Measurements from ENCODE around the gene MAOA.

The MAOA gene

DNA sequence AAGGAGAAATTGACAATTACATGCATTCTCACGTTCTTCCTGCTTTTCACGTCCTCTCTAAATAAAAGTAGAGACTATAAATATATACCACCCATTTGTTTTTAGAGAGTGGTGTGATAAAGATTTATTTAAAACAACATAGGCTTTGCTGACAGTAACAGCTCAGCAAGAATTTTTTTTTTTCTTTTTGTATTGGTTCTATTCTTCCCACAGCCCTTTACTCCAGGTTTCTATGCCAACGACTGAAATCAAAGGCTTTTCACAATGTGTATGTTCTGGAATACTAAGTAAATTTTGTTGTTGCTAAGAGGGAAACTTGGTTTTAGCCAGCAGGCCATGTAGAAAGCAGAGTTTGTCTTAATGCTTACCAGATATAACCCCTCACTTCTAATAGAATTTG is 43.4 kb downstream of the MAOA start:
- TF ChIP-seq, protein P1, sequence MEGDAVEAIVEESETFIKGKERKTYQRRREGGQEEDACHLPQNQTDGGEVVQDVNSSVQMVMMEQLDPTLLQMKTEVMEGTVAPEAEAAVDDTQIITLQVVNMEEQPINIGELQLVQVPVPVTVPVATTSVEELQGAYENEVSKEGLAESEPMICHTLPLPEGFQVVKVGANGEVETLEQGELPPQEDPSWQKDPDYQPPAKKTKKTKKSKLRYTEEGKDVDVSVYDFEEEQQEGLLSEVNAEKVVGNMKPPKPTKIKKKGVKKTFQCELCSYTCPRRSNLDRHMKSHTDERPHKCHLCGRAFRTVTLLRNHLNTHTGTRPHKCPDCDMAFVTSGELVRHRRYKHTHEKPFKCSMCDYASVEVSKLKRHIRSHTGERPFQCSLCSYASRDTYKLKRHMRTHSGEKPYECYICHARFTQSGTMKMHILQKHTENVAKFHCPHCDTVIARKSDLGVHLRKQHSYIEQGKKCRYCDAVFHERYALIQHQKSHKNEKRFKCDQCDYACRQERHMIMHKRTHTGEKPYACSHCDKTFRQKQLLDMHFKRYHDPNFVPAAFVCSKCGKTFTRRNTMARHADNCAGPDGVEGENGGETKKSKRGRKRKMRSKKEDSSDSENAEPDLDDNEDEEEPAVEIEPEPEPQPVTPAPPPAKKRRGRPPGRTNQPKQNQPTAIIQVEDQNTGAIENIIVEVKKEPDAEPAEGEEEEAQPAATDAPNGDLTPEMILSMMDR (IDR thresholded peaks at IDR 0.05; ENCODE audit: borderline replicate concordance, insufficient read depth, low read depth, low read length): no peak
- no peak overlapping the region for H3K4me3 ChIP-seq (ENCODE audit: low read depth, low read length)

DNA sequence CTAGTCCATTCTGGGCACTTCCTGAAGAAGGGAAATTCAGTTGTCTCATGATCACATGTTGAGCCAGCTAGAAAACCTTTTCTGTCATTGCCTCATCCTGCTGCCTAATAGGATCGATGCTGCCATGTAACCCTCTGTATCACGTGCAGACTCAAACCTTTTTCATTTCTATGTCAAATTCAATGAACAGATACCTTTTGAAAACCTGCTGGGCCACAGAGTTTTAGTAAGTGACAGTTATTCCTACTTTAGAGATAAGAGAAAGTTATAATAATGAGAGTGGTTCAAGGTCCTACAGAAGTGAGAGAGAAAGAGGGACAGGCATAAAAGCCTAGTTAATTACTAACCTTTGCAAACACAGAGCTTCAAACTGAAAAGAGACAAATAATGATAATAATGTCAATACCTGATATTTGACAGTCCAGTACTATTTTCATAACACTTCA is 46.0 kb downstream of the MAOA start:
- TF ChIP-seq, protein P1 (IDR thresholded peaks at IDR 0.05; ENCODE audit: borderline replicate concordance, insufficient read depth, low read depth, low read length): no peak
- no peak overlapping the region for H3K4me3 ChIP-seq (ENCODE audit: low read depth, low read length)

DNA sequence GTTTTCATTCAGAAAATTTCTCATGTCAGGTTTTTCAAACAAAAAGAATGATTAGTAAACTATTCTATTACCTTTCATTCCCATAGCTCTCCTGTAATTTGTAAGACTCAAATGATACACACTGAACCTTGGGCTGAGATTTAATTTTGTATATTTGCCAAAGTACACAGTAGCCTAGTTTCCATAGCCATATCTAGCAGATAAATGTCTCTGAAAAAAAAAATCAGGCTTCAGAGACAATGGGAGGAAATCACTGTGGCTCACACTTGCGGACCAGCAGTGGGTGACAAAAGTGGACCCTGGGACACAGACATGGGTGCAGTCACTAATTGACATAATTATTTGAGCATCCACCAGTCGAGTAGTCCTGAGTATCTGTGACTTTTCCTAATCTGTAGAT is 46.6 kb downstream of the MAOA start:
- H3K4me3 ChIP-seq (ENCODE audit: low read depth, low read length): no peak overlapping the region
- TF ChIP-seq, protein P1 (IDR thresholded peaks at IDR 0.05; ENCODE audit: borderline replicate concordance, insufficient read depth, low read depth, low read length): no peak

DNA sequence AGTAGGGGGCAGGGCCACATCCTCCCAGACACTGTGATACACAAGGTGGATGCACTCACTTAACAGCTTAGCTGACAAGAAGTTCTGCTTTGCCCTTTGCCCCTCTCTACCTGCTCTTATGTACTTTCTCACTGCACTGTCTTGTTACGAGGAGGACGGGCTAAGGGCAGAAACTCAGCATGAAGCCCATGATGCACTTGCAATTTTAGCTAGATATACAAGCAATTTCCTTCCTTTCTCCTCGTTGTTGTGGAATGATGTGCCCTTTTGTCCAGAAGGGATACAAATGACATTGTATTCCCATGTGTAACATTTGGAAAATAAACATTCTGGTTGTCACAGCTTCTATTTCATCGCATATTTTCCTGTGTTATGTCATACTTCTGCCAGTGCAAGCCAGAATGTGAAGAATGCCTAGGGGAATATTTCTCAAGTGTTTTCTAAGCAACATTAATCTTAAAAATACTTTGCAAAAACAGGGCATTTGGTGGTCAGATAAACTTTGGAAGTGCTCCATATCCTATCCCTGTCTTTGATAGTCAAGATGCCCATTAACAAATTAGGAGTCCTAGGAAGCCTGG is 47.2 kb downstream of the MAOA start:
- no peak overlapping the region for H3K4me3 ChIP-seq (ENCODE audit: low read depth, low read length)
- TF ChIP-seq, protein P1 (IDR thresholded peaks at IDR 0.05; ENCODE audit: borderline replicate concordance, insufficient read depth, low read depth, low read length): no peak

DNA sequence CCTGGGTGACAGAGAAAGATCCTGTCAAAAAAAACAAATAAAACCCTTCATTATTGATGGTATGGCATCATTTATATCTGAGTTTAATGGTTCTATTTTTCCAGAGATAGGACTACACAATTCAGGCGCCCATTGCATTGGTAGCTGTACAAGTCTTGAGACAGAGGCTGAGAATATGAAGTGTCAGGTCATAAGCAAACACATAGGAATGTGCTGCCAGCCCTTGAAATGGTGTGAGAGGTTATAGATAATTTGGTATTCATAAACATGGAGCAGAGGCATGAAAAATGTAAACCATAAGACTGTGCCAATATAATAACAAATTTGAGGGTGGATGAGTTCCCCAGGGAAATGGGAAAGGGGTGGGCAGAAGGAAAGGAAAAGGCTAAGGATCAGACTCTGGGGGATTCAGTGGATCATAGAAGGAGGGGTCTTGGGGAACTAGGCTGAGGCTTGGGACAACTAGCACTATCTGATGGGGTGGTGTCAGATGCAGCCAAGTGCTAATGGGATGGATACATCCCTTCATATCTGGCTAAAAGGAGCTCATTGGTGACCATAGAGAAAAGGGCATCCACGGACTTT is 50.8 kb downstream of the MAOA start:
- TF ChIP-seq, protein P1 (IDR thresholded peaks at IDR 0.05; ENCODE audit: borderline replicate concordance, insufficient read depth, low read depth, low read length): no peak
- no peak overlapping the region for H3K4me3 ChIP-seq (ENCODE audit: low read depth, low read length)

DNA sequence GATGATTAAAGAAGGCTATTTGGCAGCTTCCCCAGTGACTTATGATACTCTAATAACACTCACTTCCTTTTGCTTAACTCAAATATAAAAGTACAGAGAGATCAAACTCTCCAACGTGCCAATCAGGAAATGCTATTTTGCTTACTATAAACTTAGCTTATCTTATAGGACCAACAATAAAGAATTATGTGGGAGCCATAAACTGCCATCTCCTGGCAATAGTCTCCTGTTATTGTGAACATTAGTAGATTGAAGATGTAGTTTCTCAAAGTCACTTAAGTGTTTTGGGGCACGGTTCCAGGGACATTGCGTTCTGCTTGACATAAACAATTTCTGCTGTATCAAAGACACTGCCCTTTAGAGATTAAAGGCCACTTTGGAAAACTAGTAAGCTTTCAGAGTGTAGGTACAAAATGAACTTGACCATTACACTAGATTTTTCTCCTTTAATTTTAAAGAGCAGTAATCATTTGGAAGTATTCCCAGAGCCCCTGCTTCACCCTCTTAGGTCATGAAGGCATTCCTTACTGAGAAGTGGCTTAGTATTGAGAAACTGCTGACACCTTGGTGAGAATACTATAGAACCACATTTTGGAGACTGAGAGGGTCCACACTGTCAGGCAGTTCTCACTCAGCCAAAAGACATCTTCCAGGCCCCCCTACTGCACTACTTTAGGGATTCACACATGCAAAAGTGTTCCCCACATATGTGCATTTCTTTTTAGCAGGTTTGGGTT is 51.9 kb downstream of the MAOA start:
- TF ChIP-seq, protein P1 (IDR thresholded peaks at IDR 0.05; ENCODE audit: borderline replicate concordance, insufficient read depth, low read depth, low read length): no peak

DNA sequence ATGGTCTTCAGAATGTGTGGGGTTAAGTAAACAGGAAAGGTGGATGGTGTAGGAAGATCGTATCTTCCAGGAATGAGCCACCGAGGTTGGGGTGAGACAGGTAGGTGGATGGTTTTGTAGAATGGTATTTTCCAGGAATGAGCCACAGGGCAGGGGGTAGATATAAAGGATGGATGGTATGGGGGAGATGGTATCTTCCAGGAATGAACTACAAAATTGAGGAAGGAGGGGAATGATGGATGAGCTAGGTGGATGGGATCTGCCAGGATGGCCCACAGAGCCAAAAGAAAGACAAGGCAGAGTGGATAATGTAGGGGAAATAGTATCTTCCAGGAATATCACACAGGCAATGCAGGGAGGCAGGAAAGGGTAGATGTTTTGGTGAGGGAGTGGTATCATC is 60.0 kb downstream of the MAOA start:
- H3K4me3 ChIP-seq (ENCODE audit: low read depth, low read length): no peak overlapping the region
- TF ChIP-seq, protein P1 (IDR thresholded peaks at IDR 0.05; ENCODE audit: borderline replicate concordance, insufficient read depth, low read depth, low read length): no peak

More for the DNA sequence above, 51.9 kb downstream of the MAOA start:
- no peak overlapping the region for H3K4me3 ChIP-seq (ENCODE audit: low read depth, low read length)
